GM21360 (cell line): Measurements from ENCODE around the gene ZNF169.
A peak's percentile ranks its signal among the peaks of the same experiment; 100 is the strongest.
"Not testable (repeated sequence)": the region's sequence is repeated elsewhere in the genome, so short reads cannot be mapped to it uniquely, and the experiment has no call there.

Source experiments
- ATAC-seq: cut with Tn5 transposase; IDR thresholded peaks from one replicate; pipeline ENCODE4 v1.9.1; 2021; ENCODE audit warnings: mild to moderate bottlenecking, moderate library complexity; ENCODE audit not compliant: unreplicated experiment

ZNF169 gene

DNA sequence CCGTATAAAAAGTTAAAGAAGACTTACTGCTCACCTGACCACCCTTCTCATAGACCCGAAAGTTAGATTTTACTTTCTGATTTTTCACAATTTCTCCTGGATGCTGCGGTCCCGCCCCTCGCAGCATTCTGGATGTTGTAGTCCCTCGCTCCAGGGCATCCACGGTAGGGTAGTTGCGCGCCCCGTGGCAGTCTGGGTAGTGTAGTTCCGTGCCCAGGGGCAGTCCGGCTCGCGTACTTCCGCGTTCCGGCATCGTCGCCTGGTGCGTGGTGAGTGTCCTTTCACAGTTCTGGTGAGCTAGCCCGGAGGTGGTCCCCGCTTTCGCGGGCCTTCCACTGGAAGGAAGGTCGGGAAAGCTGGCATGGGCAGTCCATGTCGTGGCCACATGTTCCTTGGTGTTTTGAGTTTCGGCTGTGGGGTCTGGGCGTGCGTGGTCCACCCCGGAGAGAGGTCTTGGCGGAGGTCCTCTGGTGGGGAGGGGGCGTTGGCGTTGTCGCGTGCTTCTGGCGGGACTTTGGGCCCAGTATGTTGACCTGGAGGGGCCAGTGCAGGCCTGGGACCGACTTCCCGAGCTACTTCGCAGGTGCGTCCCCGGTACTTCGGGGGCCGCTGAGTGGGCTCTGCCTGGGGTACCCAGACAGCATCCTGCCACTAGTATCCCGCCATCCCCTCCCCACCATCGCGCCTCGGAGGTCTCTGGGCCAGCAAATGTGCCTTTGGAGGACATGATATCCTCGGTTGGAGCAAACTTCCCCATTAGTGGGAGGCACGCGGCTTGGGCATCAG is at the start of gene ZNF169:
Gene ZNF169 (plus strand): TSS at position 222 of the 786 bp plus-strand sequence. CDS start 19,515 bp downstream, outside the sequence.
- peak; percentile 99 for ATAC-seq

DNA sequence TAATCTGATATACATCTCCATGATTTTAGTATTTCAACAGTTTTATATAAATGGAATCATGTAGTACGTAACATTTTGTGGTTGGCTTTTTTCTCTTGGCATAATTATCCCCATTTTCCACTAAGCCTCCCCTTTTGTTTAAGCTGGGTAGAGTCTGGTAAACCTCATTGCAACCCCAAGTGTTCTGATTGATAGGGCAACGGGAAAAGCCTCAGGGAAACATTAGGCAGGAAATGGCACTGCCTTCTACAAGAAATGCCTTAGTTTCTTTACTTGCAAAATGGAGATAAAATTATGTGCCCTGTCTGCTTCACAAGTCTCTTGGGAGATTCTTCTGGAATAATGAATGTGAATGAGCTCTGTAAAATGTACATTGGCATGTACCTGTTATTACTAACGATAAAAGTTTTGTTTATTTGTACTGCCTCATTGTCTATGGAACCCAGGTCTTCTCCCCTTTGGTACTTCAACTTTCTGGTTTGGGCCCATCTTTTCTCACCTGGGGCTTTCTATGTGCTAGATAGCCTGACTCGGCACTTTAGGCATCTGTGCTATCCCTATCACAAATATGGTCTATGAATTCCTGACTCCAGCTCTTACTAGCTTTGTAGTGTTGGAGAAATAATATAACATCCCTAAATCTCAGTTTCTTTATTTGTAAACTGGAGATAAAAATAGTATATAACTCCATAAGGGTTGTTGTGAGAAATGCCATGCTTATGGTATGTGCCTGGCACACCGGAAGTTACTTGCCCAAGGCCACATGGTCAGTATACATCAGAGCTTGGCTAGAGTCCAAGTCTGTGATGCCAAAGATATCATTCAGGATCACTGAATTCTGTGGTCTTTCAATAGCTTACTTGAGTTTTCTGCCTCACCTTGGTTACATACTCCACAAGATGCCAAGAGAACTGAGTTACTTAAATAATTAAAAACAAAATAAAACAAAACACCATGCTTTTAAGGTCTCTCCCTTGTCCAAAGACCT is 48.2 kb upstream of the ZNF169 start:
- ATAC-seq: no peak

DNA sequence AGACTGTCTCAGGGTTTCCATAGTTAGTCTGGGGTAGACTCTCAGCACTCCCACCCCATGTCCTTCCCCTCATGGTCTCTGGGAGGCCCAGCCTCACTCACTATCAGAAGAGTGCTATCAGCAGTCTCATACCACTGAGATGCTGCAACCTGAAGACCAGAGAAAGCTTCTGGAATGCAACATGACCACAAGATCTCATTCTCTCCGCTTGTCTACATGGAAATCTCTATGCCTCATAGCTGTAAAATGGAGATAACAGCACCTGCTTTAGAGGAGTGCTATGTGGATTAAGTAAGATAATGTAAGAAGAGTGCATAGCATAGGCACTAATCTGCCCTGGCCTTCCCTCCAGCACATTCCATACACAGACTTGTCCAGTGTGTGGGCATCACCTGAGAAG is 47.0 kb upstream of the ZNF169 start:
- no peak for ATAC-seq

DNA sequence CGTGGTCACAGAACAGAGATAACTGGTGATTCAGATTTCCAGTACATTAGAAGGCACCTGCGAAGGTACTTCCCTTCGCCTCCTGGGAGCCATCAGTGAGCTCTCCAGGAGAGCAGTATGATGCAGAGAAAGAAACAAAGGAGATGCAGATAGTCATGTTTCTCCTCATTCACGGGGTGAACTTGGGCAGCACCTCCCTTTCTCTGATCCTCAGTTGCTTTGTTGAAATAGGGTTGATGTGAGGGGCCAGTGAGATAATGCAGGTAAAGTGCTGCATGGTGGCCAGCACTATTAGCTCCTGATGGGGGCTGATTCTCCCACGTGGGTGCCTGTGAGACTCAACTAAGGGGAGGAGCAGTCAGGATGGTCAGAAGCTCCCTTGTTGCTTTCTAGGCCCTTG is 46.6 kb upstream of the ZNF169 start:
- no peak for ATAC-seq

DNA sequence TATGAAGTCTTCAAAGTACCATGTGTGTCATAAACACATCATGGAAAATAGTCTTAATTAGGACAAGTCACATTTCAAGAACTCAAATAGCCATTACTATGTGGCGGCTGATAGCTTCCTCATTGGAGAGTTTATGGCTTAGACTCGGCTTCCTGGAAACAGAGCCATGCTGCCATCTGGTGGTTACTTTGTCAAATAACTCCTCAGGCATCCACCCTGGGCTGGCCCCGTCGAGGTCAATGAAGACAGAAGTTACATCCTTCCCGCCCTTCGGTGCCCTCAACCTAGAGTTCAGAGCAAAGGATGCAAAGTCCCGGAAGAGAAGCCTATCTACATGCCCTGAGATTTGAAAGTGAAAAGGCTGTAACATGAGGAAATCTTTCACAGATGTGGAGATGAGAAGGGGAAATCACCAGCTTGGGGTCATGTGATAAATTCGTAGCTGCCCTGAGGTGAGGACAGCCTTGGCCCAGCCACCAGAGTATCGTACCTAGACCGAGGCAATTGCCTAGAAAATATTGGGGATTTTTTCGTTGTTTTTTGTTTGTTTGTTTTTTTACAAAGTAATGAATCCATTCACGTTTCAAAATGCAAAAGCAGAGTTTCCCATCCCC is 45.5 kb upstream of the ZNF169 start:
- peak; percentile 88 for ATAC-seq

DNA sequence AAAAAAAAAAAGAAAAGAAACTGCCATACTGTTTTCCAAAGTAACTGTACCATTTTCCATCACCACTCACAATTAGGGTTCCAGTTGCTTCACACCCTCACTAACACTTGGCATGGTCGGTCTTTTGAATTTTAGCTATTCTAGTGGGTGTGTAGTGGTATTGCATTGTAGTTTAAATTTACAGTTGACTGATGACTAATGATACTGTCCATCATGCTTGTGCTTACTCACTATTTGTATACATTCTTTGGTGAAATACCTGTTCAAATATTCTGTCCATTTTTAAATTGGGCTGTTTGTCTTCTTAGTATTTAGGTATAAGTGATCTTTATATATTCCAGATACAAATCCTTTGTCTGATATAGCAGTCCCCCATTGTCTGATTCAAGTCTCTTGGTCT is 36.2 kb upstream of the ZNF169 start:
- no peak for ATAC-seq

DNA sequence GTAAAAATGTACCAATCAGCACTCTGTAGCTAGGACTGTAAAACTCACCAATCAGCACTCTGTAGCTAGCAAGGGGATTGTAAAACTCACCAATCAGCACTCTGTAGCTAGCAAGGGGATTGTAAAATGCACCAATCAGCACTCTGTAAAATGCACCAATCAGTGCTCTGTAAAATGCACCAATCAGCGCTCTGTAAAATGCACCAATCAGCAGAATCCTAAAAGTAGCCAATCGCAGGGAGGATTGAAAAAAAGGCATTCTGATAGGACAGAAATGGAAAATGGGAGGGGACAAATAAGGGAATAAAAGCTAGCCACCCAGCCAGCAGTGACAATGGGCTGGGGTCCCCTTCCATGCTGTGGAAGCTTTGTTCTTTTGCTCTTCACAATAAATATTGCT is 33.7 kb upstream of the ZNF169 start:
- not testable (repeated sequence) for ATAC-seq

DNA sequence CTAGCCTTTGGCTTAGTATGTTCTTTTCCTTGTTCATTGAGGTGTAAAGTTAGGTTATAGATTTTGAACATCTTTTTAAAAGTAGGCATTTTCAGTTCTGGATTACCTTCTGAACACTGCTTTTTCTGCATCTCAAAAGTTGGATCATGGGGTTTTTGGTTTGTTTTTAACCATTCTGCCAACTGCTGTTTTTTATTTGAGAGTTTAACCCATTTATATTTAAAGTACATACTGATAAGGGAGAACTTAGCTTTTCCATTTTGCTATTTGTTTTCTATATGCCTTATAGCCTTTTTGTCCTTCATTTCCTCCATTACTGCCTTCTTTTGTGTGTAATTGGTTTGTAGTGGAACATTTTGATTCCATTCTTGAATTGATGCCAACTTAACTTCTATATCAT is 30.5 kb upstream of the ZNF169 start:
- ATAC-seq: no peak

DNA sequence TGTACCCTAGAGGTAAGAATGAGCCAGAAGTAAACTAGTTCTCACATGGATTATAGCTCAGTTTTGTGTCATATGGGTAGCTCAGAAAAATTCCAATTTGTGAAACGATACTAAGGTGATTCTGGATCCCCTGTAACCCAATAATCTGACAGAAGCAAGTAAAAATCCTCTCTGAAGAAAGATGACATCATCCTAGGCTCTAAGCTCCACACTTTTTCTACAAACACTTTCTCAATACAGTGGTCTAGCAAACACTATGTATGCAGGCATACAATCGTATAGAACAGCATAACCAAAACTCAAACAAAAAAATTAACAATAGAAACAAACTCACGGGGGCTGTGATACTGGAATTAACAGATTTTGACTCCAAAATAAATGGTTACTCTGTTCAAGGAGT is 26.7 kb upstream of the ZNF169 start:
- ATAC-seq: no peak

DNA sequence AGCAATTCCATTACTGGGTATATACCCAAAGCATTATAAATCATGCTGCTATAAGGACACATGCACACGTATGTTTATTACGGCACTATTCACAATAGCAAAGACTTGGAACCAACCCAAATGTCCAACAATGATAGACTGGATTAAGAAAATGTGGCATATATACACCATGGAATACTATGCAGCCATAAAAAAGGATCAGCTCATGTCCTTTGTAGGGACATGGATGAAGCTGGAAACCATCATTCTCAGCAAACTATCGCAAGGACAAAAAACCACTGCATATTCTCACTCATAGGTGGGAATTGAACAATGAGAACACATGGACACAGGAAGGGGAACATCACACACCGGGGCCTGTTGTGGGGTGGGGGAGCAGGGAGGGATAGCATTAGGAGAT is 18.0 kb upstream of the ZNF169 start:
- not testable (repeated sequence) for ATAC-seq

DNA sequence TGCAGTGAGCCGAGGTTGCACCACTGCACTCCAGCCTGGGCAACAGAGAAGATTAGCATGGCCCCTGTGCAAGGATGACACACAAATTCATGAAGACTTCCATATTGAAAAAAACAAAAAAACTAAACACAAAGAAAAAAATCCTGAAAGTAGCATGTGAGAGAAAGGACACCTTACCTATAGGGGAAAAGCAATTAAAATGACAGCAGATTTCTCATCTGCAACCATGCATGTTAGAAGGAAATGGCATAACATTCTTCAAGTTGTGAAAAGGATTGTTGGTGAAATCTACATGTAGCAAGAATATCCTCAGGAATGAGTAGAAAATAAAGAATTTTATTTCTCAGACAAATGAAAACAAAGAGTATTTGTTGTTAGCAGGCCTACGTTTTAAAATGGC is 13.4 kb upstream of the ZNF169 start:
- ATAC-seq: no peak

DNA sequence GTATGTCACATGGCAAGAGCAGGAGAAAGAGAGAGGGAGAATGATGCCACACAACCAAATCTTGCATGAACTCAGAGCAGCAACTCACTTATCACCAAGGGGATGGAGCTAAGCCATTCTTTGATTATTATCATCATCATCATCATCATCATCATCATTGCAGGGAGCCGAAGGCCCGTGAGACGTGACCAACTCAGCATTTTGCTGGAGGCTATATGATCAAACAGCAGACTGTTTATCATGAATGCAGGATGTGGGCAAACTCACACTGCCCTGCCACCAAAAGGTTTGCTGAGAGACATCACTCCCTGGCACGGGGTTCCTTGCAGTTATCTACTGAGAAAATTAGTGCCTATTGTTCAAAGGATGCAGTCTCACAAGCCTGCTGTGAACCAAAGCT is 8.6 kb upstream of the ZNF169 start:
- ATAC-seq: no peak

DNA sequence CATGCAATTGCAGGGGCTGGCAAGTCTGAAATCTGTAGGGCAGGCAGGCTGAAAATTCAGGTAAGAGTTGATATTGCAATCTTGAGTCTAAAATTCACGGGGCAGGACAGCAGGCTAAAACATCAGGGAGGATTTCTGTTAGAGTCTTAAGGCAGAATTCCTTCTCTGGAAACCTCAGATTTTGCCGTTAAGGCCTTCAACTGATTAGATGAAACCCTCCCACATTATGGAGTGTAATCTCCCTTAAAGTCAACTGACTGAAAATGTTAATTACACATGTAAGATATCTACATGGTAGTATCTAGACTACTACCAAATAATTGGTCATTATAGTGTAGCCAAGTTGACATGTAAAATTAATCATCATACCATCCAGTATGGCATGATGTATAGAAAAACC is 3.1 kb upstream of the ZNF169 start:
- ATAC-seq: no peak

DNA sequence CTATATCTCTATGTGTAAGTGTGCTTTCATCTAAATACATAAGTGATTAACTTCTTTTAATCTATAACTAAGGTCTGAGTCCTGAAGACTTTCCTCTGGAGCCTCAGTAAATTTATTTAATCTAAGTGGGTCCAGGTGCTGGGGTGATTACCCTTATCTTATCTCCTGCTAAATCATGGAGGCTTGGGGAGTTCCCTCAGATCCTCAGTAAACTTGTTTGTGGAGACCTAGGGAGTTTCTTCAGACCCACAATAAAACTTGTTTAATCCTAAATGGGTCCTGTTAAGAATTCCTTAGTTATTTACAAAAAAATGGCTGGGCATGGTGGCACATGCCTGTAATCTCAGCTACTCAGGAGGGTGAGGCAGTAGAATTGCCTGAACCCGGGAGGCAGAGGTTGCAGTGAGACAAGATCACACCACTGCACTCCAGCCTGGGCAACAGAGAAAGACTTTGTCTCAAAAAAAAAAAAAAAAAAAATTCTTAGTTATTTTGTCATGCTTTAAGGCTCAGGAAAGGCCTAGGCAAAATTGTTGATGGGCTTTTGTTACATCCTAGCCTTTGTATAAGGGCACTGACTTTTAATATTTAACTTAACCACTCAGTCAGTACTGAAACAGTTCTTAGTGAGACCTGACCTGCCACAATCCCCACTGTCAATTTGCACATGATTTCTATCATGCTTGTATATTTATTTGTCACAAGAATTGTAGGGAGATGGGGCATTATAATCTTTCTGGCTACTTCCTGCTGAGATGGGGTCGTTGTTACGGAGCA is 6.7 kb downstream of the ZNF169 start:
- not testable (repeated sequence) for ATAC-seq

DNA sequence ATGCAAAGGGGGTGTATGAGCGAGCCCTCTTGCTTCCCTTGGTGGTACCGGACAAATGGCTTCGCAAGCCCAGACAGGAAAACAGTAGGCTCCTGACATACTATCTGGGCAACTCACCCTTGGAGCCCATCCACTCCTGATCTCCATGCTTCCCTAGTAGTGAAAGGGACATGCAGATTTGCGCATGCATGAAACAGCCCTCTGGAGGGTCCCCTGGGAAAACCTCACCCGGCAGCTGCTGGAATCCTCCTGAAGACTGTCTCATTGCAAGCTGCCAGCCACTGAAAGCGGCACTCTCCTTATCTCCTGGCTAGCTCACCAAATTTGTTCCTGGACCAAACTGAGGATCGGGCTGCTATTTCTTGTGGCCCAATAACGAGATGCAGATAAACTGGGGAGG is 10.2 kb downstream of the ZNF169 start:
- ATAC-seq: no peak

DNA sequence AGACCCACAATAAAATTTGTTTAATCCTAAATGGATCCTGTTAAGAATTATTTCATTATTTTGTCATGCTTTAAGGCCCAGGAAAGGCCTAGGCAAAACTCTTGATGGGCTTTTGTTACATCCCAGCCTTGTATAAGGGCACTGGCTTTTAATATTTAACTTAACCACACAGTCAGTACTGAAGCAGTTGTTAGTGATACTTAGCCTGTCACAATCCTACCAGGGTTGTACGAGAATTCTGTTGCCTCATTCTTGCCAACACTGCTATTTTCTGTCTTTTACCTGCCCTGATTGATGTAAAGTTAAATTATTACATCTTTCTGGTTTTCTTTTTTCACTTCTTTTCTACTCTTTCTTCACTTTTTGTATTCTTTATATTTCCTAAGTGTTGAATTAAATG is 10.9 kb downstream of the ZNF169 start:
- ATAC-seq: no peak

DNA sequence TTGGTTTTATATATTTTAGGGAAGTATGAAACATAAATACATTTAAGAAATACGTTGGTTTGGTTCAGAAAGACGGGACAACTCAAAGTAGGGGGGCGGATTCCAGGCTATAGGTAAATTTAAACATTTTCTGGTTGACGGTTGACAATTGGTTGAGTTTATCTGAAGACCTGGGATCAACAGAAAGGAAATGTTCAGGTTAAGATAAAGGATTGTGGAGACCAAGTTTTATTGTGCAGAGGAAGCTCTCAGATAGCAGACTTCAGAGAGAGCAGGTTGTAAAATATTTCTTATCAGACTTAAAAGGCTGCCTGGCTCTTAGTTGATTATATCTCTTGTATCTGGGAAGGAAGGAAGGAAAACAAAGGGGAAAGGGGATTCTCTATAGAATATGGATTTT is 17.9 kb downstream of the ZNF169 start:
- not testable (repeated sequence) for ATAC-seq

DNA sequence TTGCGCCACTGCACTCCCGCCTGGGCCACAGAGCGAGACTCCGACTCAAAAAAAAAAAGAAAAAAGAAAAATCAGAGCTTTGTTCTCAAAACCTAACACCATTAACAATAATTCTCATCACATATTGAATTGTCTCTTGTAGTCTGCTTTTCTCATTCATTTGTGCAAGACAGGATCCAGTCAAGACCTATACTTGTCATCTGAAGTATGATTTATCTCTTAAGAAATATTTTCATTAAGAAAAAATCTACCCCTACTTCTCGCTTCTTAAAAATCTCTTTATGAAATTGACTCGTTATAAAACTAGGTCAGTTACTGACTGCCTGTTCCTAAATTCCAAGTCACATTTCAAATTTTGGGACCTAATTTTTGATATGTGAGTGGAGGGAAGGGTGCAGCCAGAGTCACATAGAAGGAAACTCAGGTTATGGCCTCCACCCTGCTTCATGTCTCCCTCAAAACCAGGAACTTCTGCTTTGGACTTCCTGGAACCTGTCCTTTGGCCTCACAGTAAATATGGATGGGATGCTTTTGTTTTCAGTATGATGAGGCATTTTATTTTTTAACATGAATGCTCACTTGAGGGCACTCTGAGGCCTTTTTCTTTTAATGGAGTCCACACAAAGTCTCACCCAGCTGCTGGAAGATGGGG is 18.9 kb downstream of the ZNF169 start:
- ATAC-seq: no peak

DNA sequence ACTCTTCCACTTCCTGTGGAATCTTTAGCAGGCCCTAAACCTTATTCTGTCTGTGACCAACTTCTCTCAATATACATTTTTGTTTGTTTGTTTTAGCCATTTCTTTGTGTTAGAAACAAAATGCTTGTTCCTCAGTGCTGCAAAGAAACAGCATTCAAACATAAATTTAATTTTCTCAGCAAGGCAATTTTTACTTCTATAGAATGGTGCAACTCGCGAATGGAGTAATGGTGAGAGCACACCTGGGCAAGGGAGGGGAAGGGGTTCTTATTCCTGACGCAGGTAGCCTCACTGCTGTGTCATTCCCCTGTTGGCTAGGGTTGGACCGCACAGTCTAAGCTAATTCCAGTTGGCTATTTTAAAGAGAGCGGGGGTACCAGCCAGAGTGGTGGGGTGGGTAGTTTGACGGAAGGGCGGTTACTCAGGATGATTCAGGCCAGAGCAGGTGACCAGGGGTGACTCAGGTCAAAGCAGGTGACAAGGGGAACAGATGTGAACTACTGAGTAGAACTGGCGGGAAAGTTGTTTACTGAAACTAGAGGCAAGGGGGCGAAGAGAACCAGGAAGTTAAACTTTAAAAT is 21.4 kb downstream of the ZNF169 start:
- no peak for ATAC-seq

DNA sequence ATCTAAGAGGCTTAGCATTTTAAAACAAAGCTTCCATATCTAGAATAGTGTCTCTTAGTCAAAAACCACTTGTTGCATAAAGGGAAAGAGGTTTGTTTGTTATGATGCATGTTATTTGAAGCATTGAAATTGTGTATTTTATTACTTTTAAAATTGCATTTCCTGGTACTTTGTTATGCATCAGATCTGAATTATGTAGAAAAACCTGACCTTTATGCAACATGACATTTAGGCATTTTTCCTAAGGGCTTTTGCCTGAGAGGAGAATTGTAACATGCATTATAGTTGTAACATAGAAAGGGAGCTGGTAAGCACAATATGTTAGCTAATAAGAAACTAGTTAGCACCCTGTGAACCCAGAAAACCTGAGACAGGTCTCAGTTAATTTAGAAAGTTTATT is 22.0 kb downstream of the ZNF169 start:
- ATAC-seq: no peak
